GM12875 (cell line): ENCODE measurements around the gene OR4K14.

Experiments used
- H3K4me3 ChIP-seq: one replicate; pipeline ENCODE4 v1.5.1; 2011; ENCODE audit warnings: low read depth, low read length, control low read depth
- CTCF ChIP-seq: IDR thresholded peaks from 2 replicates; pipeline ENCODE4 v1.5.1; 2011; ENCODE audit warnings: low read depth, mild to moderate bottlenecking, control low read depth, inconsistent platforms, low read length, moderate library complexity, borderline replicate concordance; ENCODE audit not compliant: insufficient read depth

The OR4K14 gene

GRCh38 chr14:20019257-20019865 lies at the start of gene OR4K14:
Gene OR4K14 (minus strand): TSS chr14:20019307. CDS start chr14:20015193, 4,114 bp downstream.
- H3K4me3 ChIP-seq, result no peak within 1 kb of the TSS
- no peak for TF ChIP-seq CTCF

- no peak within 1 kb of the TSS for H3K4me3 ChIP-seq
- no peak for TF ChIP-seq CTCF
Measured at GRCh38 chr14:20059745-20060144, 40.6 kb upstream of the OR4K14 start, which contains the start of gene OR4L1. Gene OR4L1 (plus strand): TSS chr14:20060045. CDS start chr14:20060045, 0 bp downstream.

- no peak overlapping the region for H3K4me3 ChIP-seq
- no peak for TF ChIP-seq CTCF
Measured at GRCh38 chr14:20048202-20048601, 29.1 kb upstream of the OR4K14 start.

GRCh38 chr14:20044243-20044642 lies 25.1 kb upstream of the OR4K14 start:
- TF ChIP-seq CTCF, result no peak
- no peak overlapping the region for H3K4me3 ChIP-seq

GRCh38 chr14:20035938-20036337 lies 16.8 kb upstream of the OR4K14 start, which contains the start of gene OR4K13:
Gene OR4K13 (minus strand): TSS chr14:20036038. CDS start chr14:20034758, 1,280 bp downstream.
- no peak within 1 kb of the TSS for H3K4me3 ChIP-seq
- no peak for TF ChIP-seq CTCF

- no peak for TF ChIP-seq CTCF
- H3K4me3 ChIP-seq, result no peak overlapping the region
Measured at GRCh38 chr14:20035449-20035848, 16.3 kb upstream of the OR4K14 start.

GRCh38 chr14:20031058-20031457 lies 12.0 kb upstream of the OR4K14 start:
- no peak for TF ChIP-seq CTCF
- no peak overlapping the region for H3K4me3 ChIP-seq
